Measurements from ENCODE around the gene TRIM39. TPM values are rescaled to one million over a fixed set of nuclear protein-coding genes. Genes with fewer than 3 reads are reported as not detected.

The TRIM39 gene
- total RNA-seq, 1 donor from 2014 or later = 14.0 TPM

GRCh38 chr6:30357678-30358540 is 31.2 kb downstream of the TRIM39 start:
- peak; percentile 71 for DNase-seq
- H3K27ac Mint-ChIP-seq (ENCODE audit: unreplicated experiment) = peak overlapping the region; percentile 56
- no peaks in the 10 kb centered on the region for H3K4me1 Mint-ChIP-seq (ENCODE audit: low read depth, unreplicated experiment)
- TF ChIP-seq CTCF (IDR thresholded peaks at IDR 0.05; ENCODE audit: partially characterized antibody, unreplicated experiment) = peak; percentile 72
- peaks cover 4% of the 10 kb centered on the region for H3K27me3 Mint-ChIP-seq (ENCODE audit: unreplicated experiment)
- H3K36me3 Mint-ChIP-seq (ENCODE audit: unreplicated experiment) = peaks cover 5% of the 10 kb centered on the region
- H3K9me3 Mint-ChIP-seq (ENCODE audit: unreplicated experiment) = no peaks in the 10 kb centered on the region
- peak overlapping the region; percentile 97 for H3K4me3 Mint-ChIP-seq (ENCODE audit: unreplicated experiment)

- H3K36me3 Mint-ChIP-seq (ENCODE audit: unreplicated experiment) = peaks cover 5% of the 10 kb centered on the region
- no peak overlapping the region for H3K27ac Mint-ChIP-seq (ENCODE audit: unreplicated experiment)
- H3K4me1 Mint-ChIP-seq (ENCODE audit: low read depth, unreplicated experiment) = no peaks in the 10 kb centered on the region
- no peaks in the 10 kb centered on the region for H3K9me3 Mint-ChIP-seq (ENCODE audit: unreplicated experiment)
- DNase-seq = no peak
- peaks cover 4% of the 10 kb centered on the region for H3K27me3 Mint-ChIP-seq (ENCODE audit: unreplicated experiment)
- no peak overlapping the region for H3K4me3 Mint-ChIP-seq (ENCODE audit: unreplicated experiment)
- TF ChIP-seq CTCF (IDR thresholded peaks at IDR 0.05; ENCODE audit: partially characterized antibody, unreplicated experiment) = no peak
These were observed 32.5 kb downstream of the TRIM39 start for GRCh38 chr6:30359276-30359675.

GRCh38 chr6:30360139-30360538 is 33.4 kb downstream of the TRIM39 start:
- H3K9me3 Mint-ChIP-seq (ENCODE audit: unreplicated experiment) = no peaks in the 10 kb centered on the region
- DNase-seq = peak; percentile 26
- no peak overlapping the region for H3K4me3 Mint-ChIP-seq (ENCODE audit: unreplicated experiment)
- no peak overlapping the region for H3K27ac Mint-ChIP-seq (ENCODE audit: unreplicated experiment)
- H3K27me3 Mint-ChIP-seq (ENCODE audit: unreplicated experiment) = peaks cover 4% of the 10 kb centered on the region
- no peaks in the 10 kb centered on the region for H3K4me1 Mint-ChIP-seq (ENCODE audit: low read depth, unreplicated experiment)
- TF ChIP-seq CTCF (IDR thresholded peaks at IDR 0.05; ENCODE audit: partially characterized antibody, unreplicated experiment) = no peak
- peaks cover 5% of the 10 kb centered on the region for H3K36me3 Mint-ChIP-seq (ENCODE audit: unreplicated experiment)

- Mint-ChIP-seq H3K36me3 (ENCODE audit: unreplicated experiment) (peaks cover 5% of the 10 kb centered on the region), H3K4me3 (ENCODE audit: unreplicated experiment) (no peak overlapping the region), H3K4me1 (ENCODE audit: low read depth, unreplicated experiment) (no peaks in the 10 kb centered on the region), H3K27me3 (ENCODE audit: unreplicated experiment) (peaks cover 7% of the 10 kb centered on the region), H3K27ac (ENCODE audit: unreplicated experiment) (no peak overlapping the region), H3K9me3 (ENCODE audit: unreplicated experiment) (peaks cover 3% of the 10 kb centered on the region)
- no peak for DNase-seq
- no peak for TF ChIP-seq CTCF (IDR thresholded peaks at IDR 0.05; ENCODE audit: partially characterized antibody, unreplicated experiment)
These were observed 34.9 kb downstream of the TRIM39 start for GRCh38 chr6:30361661-30362060.

- no peaks in the 10 kb centered on the region for H3K4me1 Mint-ChIP-seq (ENCODE audit: low read depth, unreplicated experiment)
- TF ChIP-seq CTCF (IDR thresholded peaks at IDR 0.05; ENCODE audit: partially characterized antibody, unreplicated experiment) = no peak
- peaks cover 7% of the 10 kb centered on the region for H3K27me3 Mint-ChIP-seq (ENCODE audit: unreplicated experiment)
- no peak for DNase-seq
- H3K4me3 Mint-ChIP-seq (ENCODE audit: unreplicated experiment) = no peak overlapping the region
- peaks cover 5% of the 10 kb centered on the region for H3K36me3 Mint-ChIP-seq (ENCODE audit: unreplicated experiment)
- peaks cover 3% of the 10 kb centered on the region for H3K9me3 Mint-ChIP-seq (ENCODE audit: unreplicated experiment)
- no peak overlapping the region for H3K27ac Mint-ChIP-seq (ENCODE audit: unreplicated experiment)
These were observed 36.7 kb downstream of the TRIM39 start for GRCh38 chr6:30363459-30363858.
